ENCODE results near the gene ZNF311. TPM values are rescaled to one million over a fixed set of nuclear protein-coding genes. Genes with fewer than 3 reads are reported as not detected.

The ZNF311 gene
- total RNA-seq, 4 donors from 2014 or later: 0.27 to 0.57 (median 0.35) TPM

- no peaks in the 10 kb centered on the region for H3K9me3 ChIP-seq
- WGBS, 2 donors: 2% methylated on average over 14 to 16 of the region's 16 CpGs
- TF ChIP-seq POLR2A (IDR thresholded peaks at IDR 0.05) (no peak), CTCF (IDR thresholded peaks at IDR 0.05) (peak in 4 of 6 experiments; percentile 10 to 52 (median 47))
- peak overlapping the region; percentile 38 to 78 (median 68) for H3K4me3 ChIP-seq
- peak overlapping the region; percentile 19 to 87 (median 74) for H3K27ac ChIP-seq
- H3K36me3 ChIP-seq: no peaks in the 10 kb centered on the region
- H3K27me3 ChIP-seq: peaks cover 0 to 22% (median 0%) of the 10 kb centered on the region in 4 donors
- intact Hi-C loops (cut with DNase I): loop anchor here (5.0 kb wide), 1 partner anchor 39 kb away; no protein-coding TSS in a partner anchor
- no peak for DNase-seq
- peaks cover 5 to 57% (median 9%) of the 10 kb centered on the region in 3 donors for H3K4me1 ChIP-seq
These were observed 24.2 kb downstream of the ZNF311 start for GRCh38 chr6:28980852-28981430.

GRCh38 chr6:28980137-28980851, 24.8 kb downstream of the ZNF311 start:
- WGBS, 2 donors: 51 to 54% methylated on average over 7 to 8 of the region's 8 CpGs
- no peak for DNase-seq
- Histone ChIP-seq H3K36me3 (no peaks in the 10 kb centered on the region), H3K4me3 (peak overlapping the region; percentile 38 to 78 (median 68)), H3K4me1 (peaks cover 0 to 53% (median 9%) of the 10 kb centered on the region in 3 donors), H3K27me3 (peaks cover 0 to 28% (median 0%) of the 10 kb centered on the region in 4 donors), H3K27ac (peak overlapping the region in 3 of 4 donors; percentile 65 to 87 (median 83)), H3K9me3 (no peaks in the 10 kb centered on the region)
- intact Hi-C loops (cut with DNase I): loop anchor here (5.0 kb wide), 1 partner anchor 38 kb away; no protein-coding TSS in a partner anchor
- TF ChIP-seq POLR2A (IDR thresholded peaks at IDR 0.05) (no peak), CTCF (IDR thresholded peaks at IDR 0.05) (no peak)

- no peak overlapping the region for H3K27ac ChIP-seq
- TF ChIP-seq POLR2A (IDR thresholded peaks at IDR 0.05) (no peak), CTCF (IDR thresholded peaks at IDR 0.05) (no peak)
- no peaks in the 10 kb centered on the region for H3K9me3 ChIP-seq
- 56 to 65% methylated on average over 2 of the region's 2 CpGs for whole genome bisulfite sequencing, 2 donors
- H3K36me3 ChIP-seq: no peaks in the 10 kb centered on the region
- H3K27me3 ChIP-seq: peaks cover 0 to 28% (median 0%) of the 10 kb centered on the region in 4 donors
- intact Hi-C loops (cut with DNase I): loop anchor here (5.0 kb wide), 1 partner anchor 37 kb away; no protein-coding TSS in a partner anchor
- H3K4me1 ChIP-seq: peaks cover 0 to 47% (median 9%) of the 10 kb centered on the region in 3 donors
- H3K4me3 ChIP-seq: no peak overlapping the region
- no peak for DNase-seq
These were observed 25.4 kb downstream of the ZNF311 start for GRCh38 chr6:28979679-28980078.

GRCh38 chr6:28978959-28979561, 26.1 kb downstream of the ZNF311 start:
- TF ChIP-seq CTCF (IDR thresholded peaks at IDR 0.05): no peak
- no peak for TF ChIP-seq POLR2A (IDR thresholded peaks at IDR 0.05)
- no peaks in the 10 kb centered on the region for H3K36me3 ChIP-seq
- WGBS, 2 donors: 67 to 79% methylated on average over 5 of the region's 5 CpGs
- intact Hi-C loops (cut with DNase I): no loop called here
- H3K4me3 ChIP-seq: no peak overlapping the region
- H3K27ac ChIP-seq: no peak overlapping the region
- H3K4me1 ChIP-seq: peaks cover 0 to 41% (median 9%) of the 10 kb centered on the region in 3 donors
- H3K9me3 ChIP-seq: no peaks in the 10 kb centered on the region
- H3K27me3 ChIP-seq: peaks cover 0 to 28% (median 0%) of the 10 kb centered on the region in 4 donors
- DNase-seq: no peak

- Histone ChIP-seq H3K27me3 (peaks cover 0 to 28% (median 0%) of the 10 kb centered on the region in 4 donors), H3K4me1 (peaks cover 0 to 32% (median 9%) of the 10 kb centered on the region in 3 donors), H3K9me3 (no peaks in the 10 kb centered on the region), H3K4me3 (no peak overlapping the region), H3K36me3 (no peaks in the 10 kb centered on the region), H3K27ac (no peak overlapping the region)
- WGBS, 2 donors: 72 to 73% methylated on average over 3 of the region's 3 CpGs
- no peak for TF ChIP-seq POLR2A (IDR thresholded peaks at IDR 0.05)
- TF ChIP-seq CTCF (IDR thresholded peaks at IDR 0.05): no peak
- intact Hi-C loops (cut with DNase I): no loop called here
- DNase-seq: no peak
These were observed 27.0 kb downstream of the ZNF311 start for GRCh38 chr6:28978133-28978491.
